Panc1 (cell line): Measurements from ENCODE around the gene CDK1. TPM values are rescaled to one million over a fixed set of nuclear protein-coding genes. Genes with fewer than 3 reads are reported as not detected.

Experiments
- ATAC-seq: fragments of 200-7000 bp; cut with Tn5 transposase; 2 replicates; pipeline ENCODE4 v1.9.1; 2020; ENCODE audit warnings: mild to moderate bottlenecking, moderate library complexity
- BruUV-seq: library from RNA; stranded (reverse); fragments of 400-500 nt; replicated peaks from 2 replicates; lab custom pipeline; 2021; lab: Mats Ljungman, UMichigan
- CTCF ChIA-PET: fragments of 300-600 bp; sonication (Branson Sonifier 250); formaldehyde crosslinking; loops from one replicate; lab custom pipeline; 2022; ENCODE audit warnings: antibody characterized with exemption; lab: Charles Lee
- POLR2A ChIA-PET: fragments of 300-600 bp; sonication (Branson Sonifier 250); formaldehyde crosslinking; loops from one replicate; lab custom pipeline; 2022; ENCODE audit warnings: antibody characterized with exemption; lab: Charles Lee
- DNase-seq: peaks from one replicate; pipeline ENCODE4 v3.0.0-alpha.2; 2010; ENCODE audit warnings: low read depth, low spot score
- H3K27ac ChIP-seq: 2 replicates; pipeline ENCODE4 v1.5.1; 2011; ENCODE audit warnings: mild to moderate bottlenecking, low read length, inconsistent platforms
- H3K27me3 ChIP-seq: fragments of 200-500 bp; sonication (Bioruptor generic); 2 replicates; pipeline ENCODE4 v1.6.0; 2014; ENCODE audit warnings: low read length, inconsistent platforms; ENCODE audit not compliant: control insufficient read depth, insufficient read depth
- H3K36me3 ChIP-seq: fragments of 200-500 bp; sonication (Bioruptor generic); 2 replicates; pipeline ENCODE4 v1.5.1; 2014; ENCODE audit warnings: inconsistent platforms, mild to moderate bottlenecking, low read length, moderate library complexity; ENCODE audit not compliant: control insufficient read depth, insufficient read depth
- H3K4me1 ChIP-seq: 2 replicates; pipeline ENCODE4 v1.5.1; 2011; ENCODE audit warnings: inconsistent platforms, mild to moderate bottlenecking, low read length, moderate library complexity; ENCODE audit not compliant: control insufficient read depth, insufficient read depth
- H3K4me3 ChIP-seq, 2 experiments: 2 replicates each; pipeline ENCODE4 v1.5.1; 2011 to 2012; ENCODE audit warnings: low read depth in 2 of 2, low read length in 2 of 2, mild to moderate bottlenecking in 2 of 2, inconsistent platforms in 1 of 2, moderate library complexity in 1 of 2
- H3K9me3 ChIP-seq: fragments of 200-500 bp; sonication (Bioruptor generic); 2 replicates; pipeline ENCODE4 v1.5.1; 2014; ENCODE audit warnings: low read depth, mild to moderate bottlenecking, inconsistent platforms, low read length, moderate library complexity; ENCODE audit not compliant: control insufficient read depth, insufficient read depth
- CTCF ChIP-seq: fragments of 450-650 bp; IDR thresholded peaks from 2 replicates; pipeline ENCODE4 v1.5.1; 2017; ENCODE audit warnings: mild to moderate bottlenecking
- POLR2AphosphoS5 ChIP-seq: IDR thresholded peaks from 2 replicates; pipeline ENCODE4 v1.6.1; 2012; ENCODE audit warnings: mild to moderate bottlenecking, low read depth, low read length, moderate library complexity
- REST ChIP-seq, 2 experiments: IDR thresholded peaks; 2 replicates each; pipeline ENCODE4 v1.6.1; 2011 to 2012; ENCODE audit warnings: low read depth in 2 of 2, control low read depth in 1 of 2, low read length in 1 of 2, mild to moderate bottlenecking in 1 of 2, moderate library complexity in 1 of 2; ENCODE audit not compliant: insufficient read depth in 1 of 2
- SIN3A ChIP-seq: IDR thresholded peaks from 2 replicates; pipeline ENCODE4 v1.6.1; 2012; ENCODE audit warnings: low read depth, mild to moderate bottlenecking, low read length, moderate library complexity, borderline replicate concordance; ENCODE audit not compliant: insufficient read depth
- TCF7L2 ChIP-seq: IDR thresholded peaks from 2 replicates; pipeline ENCODE4 v1.6.1; 2011; ENCODE audit warnings: mild to moderate bottlenecking, low read depth, low read length, inconsistent platforms
- in situ Hi-C: cut with HindIII; loops from 2 replicates; pipeline ENCODE4 v1.10.0; 2016; ENCODE audit warnings: low sequenced_read_pairs, low pct_unique_long_range_greater_than_20kb
- intact Hi-C: fragments of 100-400 bp; cut with micrococcal nuclease; formaldehyde crosslinking; loops from one replicate; pipeline ENCODE4 v1.10.0; 2022; ENCODE audit not compliant: unreplicated experiment
- total RNA-seq: library from RNA; stranded (reverse); gene quantifications from one replicate; pipeline ENCODE4 v1.2.1, GENCODE V29; 2021; ENCODE audit not compliant: unreplicated experiment

Gene CDK1
- total RNA-seq, 1 experiment from 2014 or later = 75.5 TPM

GRCh38 chr10:60799971-60800650, 21.8 kb downstream of the CDK1 start:
- intact Hi-C loops (no loop called here), in situ Hi-C loops (no loop called here)
- Histone ChIP-seq H3K27ac (no peak overlapping the region), H3K4me3 (no peak overlapping the region), H3K9me3 (no peaks in the 10 kb centered on the region), H3K4me1 (peaks cover 6% of the 10 kb centered on the region; the same call in 1 of the 2 replicates), H3K36me3 (peaks cover 10% of the 10 kb centered on the region; the same call in 1 of the 2 replicates), H3K27me3 (no peaks in the 10 kb centered on the region)
- TF ChIP-seq POLR2AphosphoS5 (no peak), SIN3A (no peak)
- BruUV-seq = no TSS peak
- CTCF ChIA-PET = no interaction called here
- POLR2A ChIA-PET = no interaction called here
- ATAC-seq (no peak), DNase-seq (no peak)

DNA sequence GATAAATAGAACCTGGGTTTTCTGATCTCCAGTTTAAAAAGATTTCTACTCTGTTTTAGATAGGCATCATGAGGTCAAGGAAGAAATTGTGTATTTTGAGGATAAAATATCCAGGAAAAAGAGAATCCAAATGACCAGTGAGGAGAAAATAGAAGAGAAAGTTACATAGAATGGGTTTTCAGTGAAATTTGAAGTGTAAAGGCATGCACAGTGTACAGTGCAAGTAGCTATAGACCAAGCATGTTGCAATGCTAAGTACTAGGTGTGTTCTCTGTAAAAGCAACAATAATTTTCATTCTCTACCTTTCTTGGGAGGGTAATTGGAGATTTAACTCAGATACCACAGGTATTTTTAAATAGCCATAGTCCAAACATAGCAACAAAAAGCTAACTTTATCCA, 22.6 kb downstream of the CDK1 start:
- Histone ChIP-seq H3K36me3 (peaks cover 3% of the 10 kb centered on the region; the same call in 1 of the 2 replicates), H3K27ac (no peak overlapping the region), H3K27me3 (no peaks in the 10 kb centered on the region), H3K4me1 (peaks cover 6% of the 10 kb centered on the region; the same call in 1 of the 2 replicates), H3K4me3 (no peak overlapping the region), H3K9me3 (no peaks in the 10 kb centered on the region)
- no peak for DNase-seq
- intact Hi-C loops (no loop called here), in situ Hi-C loops (no loop called here)
- TF ChIP-seq SIN3A (no peak), POLR2AphosphoS5 (no peak), REST (IDR thresholded peaks at IDR 0.05; ENCODE audit: insufficient read depth in 1 of 2, low read depth in 2 of 2, low read length in 1 of 2) (no peak), TCF7L2 (no peak), CTCF (no peak)
- ChIA-PET CTCF (interaction anchor here (0.6 kb wide), 1 partner anchor 1027 kb away, joined by 3 read pairs; no protein-coding TSS in a partner anchor), POLR2A (no interaction called here)
- BruUV-seq = no TSS peak
- ATAC-seq = no peak

GRCh38 chr10:60801522-60801921, 23.2 kb downstream of the CDK1 start:
- no peaks in the 10 kb centered on the region for H3K27me3 ChIP-seq
- no TSS peak for BruUV-seq
- no peak for TF ChIP-seq CTCF
- TF ChIP-seq REST (IDR thresholded peaks at IDR 0.05; ENCODE audit: insufficient read depth in 1 of 2, low read depth in 2 of 2, low read length in 1 of 2) = no peak
- TF ChIP-seq TCF7L2 = no peak
- TF ChIP-seq POLR2AphosphoS5 = no peak
- TF ChIP-seq SIN3A = no peak
- H3K9me3 ChIP-seq = no peaks in the 10 kb centered on the region
- ChIA-PET POLR2A (no interaction called here), CTCF (interaction anchor here (0.6 kb wide), 1 partner anchor 1026 kb away, joined by 3 read pairs; no protein-coding TSS in a partner anchor)
- DNase-seq (no peak), ATAC-seq (no peak)
- no peak overlapping the region for H3K27ac ChIP-seq
- in situ Hi-C loops (no loop called here), intact Hi-C loops (no loop called here)
- H3K36me3 ChIP-seq = peaks cover 2% of the 10 kb centered on the region; the same call in 1 of the 2 replicates
- H3K4me3 ChIP-seq = no peak overlapping the region
- peaks cover 6% of the 10 kb centered on the region; the same call in 1 of the 2 replicates for H3K4me1 ChIP-seq
